Breast epithelium (tissue), 4 donors: ENCODE measurements around the gene SLC25A10. TPM values are rescaled to one million over a fixed set of nuclear protein-coding genes. Genes with fewer than 3 reads are reported as not detected.

Experiments used
- DNase-seq, 2 donors: peaks; one replicate each; pipeline ENCODE4 v3.0.0-alpha.2; 2019; ENCODE audit warnings: low spot score in 2 of 2
- H3K27ac ChIP-seq, 2 donors: fragments of 200-600 bp; sonication (generic) in 1 of 2; one replicate each; pipeline ENCODE4 v1.5.1; 2016 to 2019; ENCODE audit warnings: mild to moderate bottlenecking in 1 of 2
- H3K27me3 ChIP-seq, 2 donors: fragments of 200-600 bp; sonication (generic) in 1 of 2; one replicate each; pipeline versions ENCODE4 v1.5.1 to v1.6.0; 2017 to 2019; ENCODE audit warnings: control low read depth in 1 of 2, mild to moderate bottlenecking in 1 of 2
- H3K36me3 ChIP-seq: fragments of 200-600 bp; one replicate; pipeline ENCODE4 v1.5.1; 2019
- H3K4me1 ChIP-seq, 2 donors: fragments of 200-600 bp; sonication (generic); one replicate each; pipeline ENCODE4 v1.5.1; 2016 to 2019; ENCODE audit warnings: control low read depth in 1 of 2
- H3K4me3 ChIP-seq, 3 donors: fragments of 200-600 bp; sonication (generic); 1 replicate in 2 of 3; 2 replicates in 1 of 3; pipeline ENCODE4 v1.5.1; 2016 to 2019; ENCODE audit warnings: mild to moderate bottlenecking in 3 of 3, moderate library complexity in 2 of 3
- H3K9me3 ChIP-seq, 2 donors: fragments of 200-600 bp; sonication (generic) in 1 of 2; one replicate each; pipeline ENCODE4 v1.5.1; 2016 to 2019; ENCODE audit warnings: control low read depth in 1 of 2
- CTCF ChIP-seq, 3 donors: fragments of 450-650 bp; IDR thresholded peaks; one replicate each; pipeline ENCODE4 v1.5.1; 2016 to 2017; ENCODE audit warnings: antibody characterized with exemption in 3 of 3, mild to moderate bottlenecking in 3 of 3, moderate library complexity in 3 of 3
- POLR2A ChIP-seq: fragments of 450-650 bp; IDR thresholded peaks from one replicate; pipeline ENCODE4 v1.6.1; 2016; ENCODE audit warnings: antibody characterized with exemption, mild to moderate bottlenecking, moderate library complexity
- POLR2AphosphoS5 ChIP-seq, 3 donors: sonication (generic); formaldehyde crosslinking; IDR thresholded peaks; one replicate each; pipeline ENCODE4 v1.6.1; 2017; ENCODE audit warnings: antibody characterized with exemption in 3 of 3
- intact Hi-C: fragments of 100-400 bp; cut with DNase I; formaldehyde crosslinking; loops from one replicate; pipeline ENCODE4 v1.15.1; 2023; ENCODE audit warnings: low total_unique reads
- total RNA-seq, 3 donors: library from RNA; depleted of rRNA; stranded (reverse); fragments of >200 nt; gene quantifications; one replicate each; pipeline ENCODE4 v1.1.0, GENCODE V29; 2016

Gene SLC25A10
- total RNA-seq, 3 donors from 2014 or later = 9.8 to 28.0 (median 24.4) TPM

GRCh38 chr17:81740395-81740961 lies 28.4 kb downstream of the SLC25A10 start:
- Histone ChIP-seq H3K36me3 (no peaks in the 10 kb centered on the region), H3K27me3 (peaks cover 0 to 4% of the 10 kb centered on the region in 2 donors), H3K4me1 (no peaks in the 10 kb centered on the region), H3K4me3 (no peak overlapping the region), H3K9me3 (no peaks in the 10 kb centered on the region), H3K27ac (no peak overlapping the region)
- TF ChIP-seq CTCF (IDR thresholded peaks at IDR 0.05) = no peak
- TF ChIP-seq POLR2AphosphoS5 (IDR thresholded peaks at IDR 0.05) = no peak
- no peak for TF ChIP-seq POLR2A
- intact Hi-C loops = no loop called here
- DNase-seq = no peak

- intact Hi-C loops = no loop called here
- Histone ChIP-seq H3K9me3 (no peaks in the 10 kb centered on the region), H3K4me1 (no peaks in the 10 kb centered on the region), H3K36me3 (no peaks in the 10 kb centered on the region), H3K27ac (no peak overlapping the region), H3K27me3 (peaks cover 0 to 4% of the 10 kb centered on the region in 2 donors), H3K4me3 (no peak overlapping the region)
- TF ChIP-seq POLR2AphosphoS5 (IDR thresholded peaks at IDR 0.05) (no peak), CTCF (IDR thresholded peaks at IDR 0.05) (no peak), POLR2A (no peak)
- DNase-seq = no peak
Measured at GRCh38 chr17:81741049-81741593, 29.0 kb downstream of the SLC25A10 start.

- Histone ChIP-seq H3K4me3 (no peak overlapping the region), H3K27me3 (peaks cover 0 to 4% of the 10 kb centered on the region in 2 donors), H3K36me3 (no peaks in the 10 kb centered on the region), H3K27ac (no peak overlapping the region), H3K9me3 (no peaks in the 10 kb centered on the region), H3K4me1 (no peaks in the 10 kb centered on the region)
- TF ChIP-seq CTCF (IDR thresholded peaks at IDR 0.05) = no peak
- TF ChIP-seq POLR2AphosphoS5 (IDR thresholded peaks at IDR 0.05) = no peak
- no peak for TF ChIP-seq POLR2A
- DNase-seq = no peak
- intact Hi-C loops = no loop called here
Measured at GRCh38 chr17:81741594-81742452, 29.7 kb downstream of the SLC25A10 start.

Other genes starting within 250 kb of the SLC25A10 start
- gene ACTG1, start 199.5 kb upstream of the SLC25A10 start, total RNA-seq = 1,000 to 10,000 TPM; 2,222 to 2,764 (median 2,750) TPM
- gene FSCN2, start 183.9 kb upstream of the SLC25A10 start, total RNA-seq = 1 to 10 TPM in 2 of 3 donors, under 1 TPM in 1; 0.48 to 3.2 (median 1.6) TPM
- 10 to 100 TPM; 13.0 to 23.1 (median 20.6) TPM for gene FAAP100, start 159.9 kb upstream of the SLC25A10 start, total RNA-seq
- gene NPLOC4, start 75.2 kb upstream of the SLC25A10 start, total RNA-seq = 10 to 100 TPM; 56.0 to 69.0 (median 57.8) TPM
- 1 to 10 TPM in 2 of 3 donors, under 1 TPM in 1; 0.80 to 3.5 (median 2.6) TPM for gene TSPAN10, start 75.1 kb upstream of the SLC25A10 start, total RNA-seq
- 1 to 10 TPM in 1 of 3 donors, not detected in 2; 1.9 TPM for gene PDE6G, start 55.7 kb upstream of the SLC25A10 start, total RNA-seq
- gene OXLD1, start 45.7 kb upstream of the SLC25A10 start, total RNA-seq = 10 to 100 TPM; 34.4 to 43.6 (median 42.6) TPM
- 10 to 100 TPM in 2 of 3 donors, 1 to 10 TPM in 1; 8.6 to 14.4 (median 11.6) TPM for gene CCDC137, start 45.5 kb upstream of the SLC25A10 start, total RNA-seq
- 10 to 100 TPM; 34.9 to 44.2 (median 37.5) TPM for gene ARL16, start 28.5 kb upstream of the SLC25A10 start, total RNA-seq
- 10 to 100 TPM; 61.0 to 75.0 (median 64.6) TPM for gene HGS, start 28.3 kb upstream of the SLC25A10 start, total RNA-seq
- 10 to 100 TPM; 18.4 to 32.3 (median 32.1) TPM for gene MRPL12, start 8.9 kb upstream of the SLC25A10 start, total RNA-seq
- not detected for gene GCGR, start 91.9 kb downstream of the SLC25A10 start, total RNA-seq
- 10 to 100 TPM; 51.2 to 81.0 (median 67.5) TPM for gene MCRIP1, start 121.0 kb downstream of the SLC25A10 start, total RNA-seq
- gene PPP1R27, start 122.8 kb downstream of the SLC25A10 start, total RNA-seq = not detected
- 100 to 1,000 TPM; 374 to 475 (median 466) TPM for gene P4HB, start 148.3 kb downstream of the SLC25A10 start, total RNA-seq
- gene ARHGDIA, start 159.1 kb downstream of the SLC25A10 start, total RNA-seq = 100 to 1,000 TPM in 2 of 3 donors, 10 to 100 TPM in 1; 67.0 to 135 (median 124) TPM
- 10 to 100 TPM; 37.4 to 69.5 (median 50.9) TPM for gene ALYREF, start 179.3 kb downstream of the SLC25A10 start, total RNA-seq
- gene ANAPC11, start 179.4 kb downstream of the SLC25A10 start, total RNA-seq = 100 to 1,000 TPM in 2 of 3 donors, 10 to 100 TPM in 1; 99.7 to 127 (median 117) TPM
- gene NPB, start 190.0 kb downstream of the SLC25A10 start, total RNA-seq = 1 to 10 TPM in 1 of 3 donors, not detected in 2; 2.0 TPM
- 10 to 100 TPM; 22.9 to 69.4 (median 35.9) TPM for gene PCYT2, start 199.1 kb downstream of the SLC25A10 start, total RNA-seq
- gene SIRT7, start 205.9 kb downstream of the SLC25A10 start, total RNA-seq = 10 to 100 TPM; 20.6 to 27.2 (median 25.8) TPM
- gene MAFG, start 215.5 kb downstream of the SLC25A10 start, total RNA-seq = 10 to 100 TPM; 12.3 to 15.2 (median 14.1) TPM
- 10 to 100 TPM in 2 of 3 donors, 1 to 10 TPM in 1; 3.0 to 30.2 (median 15.5) TPM for gene PYCR1, start 225.0 kb downstream of the SLC25A10 start, total RNA-seq
- not detected for gene MYADML2, start 234.9 kb downstream of the SLC25A10 start, total RNA-seq
- under 1 TPM in 1 of 3 donors, not detected in 2; 0.29 TPM for gene NOTUM, start 248.9 kb downstream of the SLC25A10 start, total RNA-seq